DLD1 (cell line): ENCODE data around the gene PEPD.

Experiments used
- in situ Hi-C: cut with HindIII; loops from 2 replicates; pipeline ENCODE4 v1.10.0; 2017; ENCODE audit warnings: low sequenced_read_pairs

Gene PEPD

GRCh38 chr19:33375156-33375836 lies 146.3 kb downstream of the PEPD start:
- in situ Hi-C loops, result no loop called here

- in situ Hi-C loops, result no loop called here
Measured at GRCh38 chr19:33374236-33374714, 147.3 kb downstream of the PEPD start.

- in situ Hi-C loops, result no loop called here
Measured at GRCh38 chr19:33373453-33374235, 147.9 kb downstream of the PEPD start, which contains the start of gene CEBPG. Gene CEBPG, plus strand, starts transcription at chr19:33373709. Its CDS starts 5,531 bp downstream, at chr19:33379240.

- in situ Hi-C loops, result no loop called here
Measured at GRCh38 chr19:33370783-33371182, 150.8 kb downstream of the PEPD start.

GRCh38 chr19:33368074-33368864 lies 153.3 kb downstream of the PEPD start:
- in situ Hi-C loops, result no loop called here

- in situ Hi-C loops, result no loop called here
Measured at GRCh38 chr19:33366897-33367296, 154.7 kb downstream of the PEPD start.

GRCh38 chr19:33366127-33366526 lies 155.5 kb downstream of the PEPD start:
- in situ Hi-C loops, result no loop called here

- in situ Hi-C loops, result no loop called here
Measured at GRCh38 chr19:33365691-33366090, 155.9 kb downstream of the PEPD start.

- in situ Hi-C loops, result no loop called here
Measured at GRCh38 chr19:33363476-33363875, 158.1 kb downstream of the PEPD start.

GRCh38 chr19:33362508-33363228 lies 158.9 kb downstream of the PEPD start:
- in situ Hi-C loops, result no loop called here

GRCh38 chr19:33359581-33359980 lies 162.0 kb downstream of the PEPD start:
- in situ Hi-C loops, result no loop called here

GRCh38 chr19:33358408-33358807 lies 163.2 kb downstream of the PEPD start:
- in situ Hi-C loops, result no loop called here

- in situ Hi-C loops, result no loop called here
Measured at GRCh38 chr19:33357556-33357955, 164.0 kb downstream of the PEPD start.

GRCh38 chr19:33355535-33355934 lies 166.1 kb downstream of the PEPD start:
- in situ Hi-C loops, result no loop called here

GRCh38 chr19:33350538-33351309 lies 170.9 kb downstream of the PEPD start:
- in situ Hi-C loops, result no loop called here

- in situ Hi-C loops, result no loop called here
Measured at GRCh38 chr19:33349319-33350289, 172.0 kb downstream of the PEPD start.

GRCh38 chr19:33348301-33349010 lies 173.1 kb downstream of the PEPD start:
- in situ Hi-C loops, result no loop called here

GRCh38 chr19:33347300-33347699 lies 174.3 kb downstream of the PEPD start:
- in situ Hi-C loops, result no loop called here
